Fibroblast of lung (primary cell): Measurements from ENCODE around the gene DND1.

Source experiments
- EZH2 ChIP-seq: IDR thresholded peaks from 2 replicates; pipeline ENCODE4 v1.5.1; 2012; ENCODE audit warnings: low read length, control low read depth, mild to moderate bottlenecking; ENCODE audit errors: missing control alignments
- TF ChIP-seq, protein P1 (sequence below), 2 donors: IDR thresholded peaks in 1 of 2; conservative IDR thresholded peaks in 1 of 2; 1 replicate in 1 of 2; 2 replicates in 1 of 2; pipeline ENCODE4 v1.5.1; 2011 to 2012; ENCODE audit warnings: low read length in 2 of 2, control low read depth in 1 of 2, inconsistent platforms in 1 of 2, low read depth in 1 of 2, mild to moderate bottlenecking in 1 of 2

GRCh38 chr5:140637371-140638100, 35.8 kb downstream of the DND1 start:
- TF ChIP-seq, protein P1, sequence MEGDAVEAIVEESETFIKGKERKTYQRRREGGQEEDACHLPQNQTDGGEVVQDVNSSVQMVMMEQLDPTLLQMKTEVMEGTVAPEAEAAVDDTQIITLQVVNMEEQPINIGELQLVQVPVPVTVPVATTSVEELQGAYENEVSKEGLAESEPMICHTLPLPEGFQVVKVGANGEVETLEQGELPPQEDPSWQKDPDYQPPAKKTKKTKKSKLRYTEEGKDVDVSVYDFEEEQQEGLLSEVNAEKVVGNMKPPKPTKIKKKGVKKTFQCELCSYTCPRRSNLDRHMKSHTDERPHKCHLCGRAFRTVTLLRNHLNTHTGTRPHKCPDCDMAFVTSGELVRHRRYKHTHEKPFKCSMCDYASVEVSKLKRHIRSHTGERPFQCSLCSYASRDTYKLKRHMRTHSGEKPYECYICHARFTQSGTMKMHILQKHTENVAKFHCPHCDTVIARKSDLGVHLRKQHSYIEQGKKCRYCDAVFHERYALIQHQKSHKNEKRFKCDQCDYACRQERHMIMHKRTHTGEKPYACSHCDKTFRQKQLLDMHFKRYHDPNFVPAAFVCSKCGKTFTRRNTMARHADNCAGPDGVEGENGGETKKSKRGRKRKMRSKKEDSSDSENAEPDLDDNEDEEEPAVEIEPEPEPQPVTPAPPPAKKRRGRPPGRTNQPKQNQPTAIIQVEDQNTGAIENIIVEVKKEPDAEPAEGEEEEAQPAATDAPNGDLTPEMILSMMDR (conservative IDR thresholded peaks at IDR 0.05 in 1 of 2, IDR thresholded peaks at IDR 0.05 in 1 of 2; ENCODE audit: low read depth in 1 of 2, low read length in 2 of 2): no peak
- TF ChIP-seq EZH2: no peak
